HG03457 (cell line): ENCODE data around the gene ACACA.
"Not testable (repeated sequence)": the region's sequence is repeated elsewhere in the genome, so short reads cannot be mapped to it uniquely, and the experiment has no call there.

Experiments used
- ATAC-seq: cut with Tn5 transposase; IDR thresholded peaks from one replicate; pipeline ENCODE4 v1.9.1; 2021; ENCODE audit warnings: moderate number of reproducible peaks; ENCODE audit not compliant: unreplicated experiment

The ACACA gene

DNA sequence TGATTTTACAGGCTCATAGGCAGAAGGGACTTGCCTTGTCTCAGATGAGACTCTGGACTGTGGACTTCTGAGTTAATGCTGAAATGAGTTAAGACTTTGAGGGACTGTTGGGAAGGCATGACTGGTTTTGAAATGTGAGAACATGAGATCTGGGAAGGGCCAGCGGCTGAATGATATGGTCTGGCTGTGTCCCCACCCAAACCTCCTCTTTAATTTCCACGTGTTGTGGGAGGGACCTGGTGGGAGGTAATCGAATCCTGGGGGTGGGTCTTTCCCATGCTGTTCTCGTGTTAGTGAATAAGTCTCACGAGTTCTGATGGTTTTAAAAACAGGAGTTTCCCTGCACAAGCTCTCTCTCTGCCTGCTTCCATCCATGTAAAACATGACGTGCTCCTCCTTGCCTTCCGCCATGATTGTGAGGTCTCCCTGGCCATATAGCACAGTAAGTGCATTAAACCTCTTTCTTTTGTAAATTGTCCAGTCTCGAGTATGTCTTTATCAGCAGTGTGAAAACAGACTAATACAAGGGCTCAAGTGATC, 59.7 kb downstream of the ACACA start:
- ATAC-seq: not testable (repeated sequence)

DNA sequence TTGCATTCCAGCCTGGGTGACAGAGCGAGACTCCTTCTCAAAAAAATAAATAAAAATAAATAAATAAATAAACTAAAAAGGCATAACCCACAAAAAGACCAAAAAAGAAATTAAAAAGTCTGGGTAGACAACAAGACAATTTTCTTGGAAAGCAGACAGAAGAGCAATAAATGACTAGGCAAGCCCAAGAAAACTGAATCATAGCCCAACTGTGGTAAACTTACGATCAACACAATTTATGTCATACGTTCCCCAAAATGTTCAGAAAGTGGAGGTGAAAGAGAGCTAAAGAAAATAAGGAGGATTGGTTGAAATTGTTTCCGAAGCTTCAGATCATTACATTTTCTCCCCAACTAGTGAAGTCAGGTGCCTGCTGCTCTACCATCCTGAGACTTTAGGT, 62.1 kb downstream of the ACACA start:
- no peak for ATAC-seq

GRCh38 chr17:37342589-37342988, 64.0 kb downstream of the ACACA start:
- no peak for ATAC-seq

DNA sequence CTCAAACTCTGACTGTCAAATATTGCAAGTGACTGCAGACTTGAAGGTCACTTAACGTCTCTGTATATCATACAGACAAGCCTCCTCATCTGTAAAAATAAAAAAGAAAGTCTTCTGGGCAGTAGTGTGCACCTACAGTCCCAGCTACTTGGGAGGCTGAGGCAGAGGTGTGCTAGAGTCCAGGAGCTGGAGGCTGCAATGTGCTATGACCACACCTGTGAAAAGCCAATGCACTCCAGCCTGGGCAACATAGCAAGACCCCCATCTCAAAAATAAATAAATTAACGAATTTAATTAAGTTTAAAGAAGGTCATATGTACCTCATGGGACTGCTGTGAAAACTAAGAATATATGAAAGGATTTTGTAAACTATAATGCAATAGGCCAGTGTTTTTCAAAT, 65.8 kb downstream of the ACACA start:
- no peak for ATAC-seq

DNA sequence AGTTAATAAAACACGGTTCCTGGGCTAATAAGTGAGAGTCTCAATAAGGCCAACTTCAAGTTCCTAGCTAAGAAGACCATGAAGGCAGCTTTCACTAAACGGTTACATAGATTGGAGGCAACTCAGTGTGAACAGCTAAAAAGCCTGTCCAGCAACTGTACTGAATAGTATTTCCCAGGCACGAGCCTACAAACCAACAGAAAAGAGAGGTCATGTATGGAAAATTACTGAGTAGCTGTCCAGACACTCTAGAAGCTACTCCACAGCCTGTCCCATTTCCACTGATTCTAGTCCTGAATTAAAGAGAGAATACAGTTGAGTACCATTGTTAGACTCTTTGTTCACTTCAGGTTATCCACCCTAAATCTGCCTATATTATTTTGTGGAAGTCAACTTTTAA, 67.3 kb downstream of the ACACA start:
- no peak for ATAC-seq

DNA sequence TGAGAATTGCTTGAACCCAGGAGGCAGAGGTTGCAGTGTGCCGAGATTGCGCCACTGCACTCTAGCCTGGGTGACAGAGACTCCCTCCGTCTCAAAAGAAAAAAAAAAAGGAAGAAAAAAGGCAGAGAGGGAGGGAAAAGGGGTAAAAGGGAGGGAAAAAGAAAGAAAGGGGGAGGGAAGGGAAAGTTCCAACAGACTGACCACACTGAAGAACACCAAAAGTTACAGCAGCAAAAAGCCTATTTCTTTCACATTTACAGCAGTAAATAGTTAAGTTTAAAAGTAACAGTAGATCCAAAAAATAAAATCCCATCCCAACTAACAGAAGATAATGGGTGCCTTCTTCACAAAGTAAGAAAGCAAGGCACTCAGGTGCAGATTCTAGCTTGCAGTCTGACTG, 67.8 kb downstream of the ACACA start:
- no peak for ATAC-seq

DNA sequence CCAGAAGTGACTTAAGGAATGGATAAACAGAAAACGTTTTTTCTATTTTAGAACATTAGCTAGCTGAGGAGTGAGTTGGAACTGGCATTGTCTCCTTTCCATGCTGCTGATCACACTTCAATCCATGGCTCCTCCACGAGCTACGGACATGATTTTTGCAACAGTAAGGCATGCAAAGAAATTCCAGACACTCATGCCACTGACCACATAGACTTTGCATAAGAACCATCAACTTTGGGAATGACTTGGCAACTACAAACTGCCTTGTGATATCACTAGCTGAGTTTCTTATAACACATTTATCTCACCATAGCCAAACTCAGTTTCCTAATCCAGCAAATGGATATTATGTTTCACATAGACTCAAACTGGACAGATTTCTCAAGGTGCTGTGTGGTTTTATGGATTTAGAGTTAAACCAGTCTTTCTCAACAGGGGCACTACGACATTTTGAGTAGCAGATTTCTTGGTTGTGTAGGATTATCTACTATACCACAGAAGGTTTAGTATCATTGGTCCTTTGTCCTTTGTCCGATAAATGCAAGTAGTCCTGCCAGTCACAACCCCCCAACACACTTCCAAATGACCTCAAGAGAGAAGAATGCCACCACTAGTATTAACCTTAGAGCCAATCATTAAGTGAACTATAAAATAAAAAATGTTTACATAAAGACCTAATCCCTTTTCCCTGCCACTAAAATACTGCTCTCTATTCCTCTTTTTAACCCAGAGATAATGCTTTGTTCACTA, 79.1 kb downstream of the ACACA start:
- no peak for ATAC-seq

DNA sequence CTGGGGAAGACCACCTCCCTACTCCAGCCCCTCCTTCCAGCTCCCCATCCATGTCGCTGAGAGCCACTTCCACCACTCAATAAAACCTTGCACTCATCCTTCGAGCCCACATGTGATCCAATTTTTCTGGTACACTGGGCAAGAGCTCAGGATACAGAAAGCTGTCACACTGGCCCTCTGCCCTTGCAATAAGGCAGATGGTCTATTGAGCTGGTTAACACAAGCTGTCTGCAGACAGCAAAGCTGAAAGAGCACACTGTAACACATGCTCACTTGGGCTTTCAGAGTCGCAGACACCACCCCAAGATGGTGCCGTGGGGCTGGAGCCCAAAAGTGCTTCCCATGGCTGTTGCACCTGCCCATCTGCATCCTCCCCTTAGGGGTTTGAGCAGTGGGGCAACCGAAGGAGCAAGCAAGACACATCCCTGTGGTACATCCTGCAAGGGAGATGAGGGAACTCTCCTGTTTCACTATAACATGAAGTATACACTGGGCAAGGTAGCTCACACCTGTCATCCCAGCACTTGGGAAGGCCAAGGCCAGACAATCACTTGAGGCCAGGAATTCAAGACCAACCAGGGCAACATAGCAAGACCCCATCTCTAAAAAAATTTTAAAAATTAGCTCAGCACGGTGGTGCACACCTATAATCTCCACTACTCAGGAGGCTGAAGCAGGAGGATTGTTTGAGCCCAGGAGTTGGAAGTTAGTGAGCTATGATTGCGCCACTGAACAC, 83.6 kb downstream of the ACACA start:
- no peak for ATAC-seq

DNA sequence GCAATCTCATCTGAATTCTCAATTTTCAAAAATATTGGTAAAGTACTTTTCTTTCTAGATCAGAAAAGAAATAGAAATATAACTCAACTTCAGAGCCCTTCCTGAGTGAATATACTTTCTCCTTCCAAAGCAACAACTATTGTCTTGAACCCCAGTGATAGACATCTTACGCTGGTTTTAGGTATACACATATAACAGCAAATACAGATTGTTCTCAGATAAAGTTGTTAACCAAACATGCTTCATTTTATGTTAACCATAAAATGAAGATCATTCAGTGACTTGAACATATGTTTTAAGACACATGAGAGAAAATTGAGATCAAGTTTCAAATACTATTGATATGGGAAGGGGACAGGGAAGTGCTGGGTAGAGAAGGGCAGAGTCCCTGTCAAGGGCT, 84.5 kb downstream of the ACACA start:
- no peak for ATAC-seq

DNA sequence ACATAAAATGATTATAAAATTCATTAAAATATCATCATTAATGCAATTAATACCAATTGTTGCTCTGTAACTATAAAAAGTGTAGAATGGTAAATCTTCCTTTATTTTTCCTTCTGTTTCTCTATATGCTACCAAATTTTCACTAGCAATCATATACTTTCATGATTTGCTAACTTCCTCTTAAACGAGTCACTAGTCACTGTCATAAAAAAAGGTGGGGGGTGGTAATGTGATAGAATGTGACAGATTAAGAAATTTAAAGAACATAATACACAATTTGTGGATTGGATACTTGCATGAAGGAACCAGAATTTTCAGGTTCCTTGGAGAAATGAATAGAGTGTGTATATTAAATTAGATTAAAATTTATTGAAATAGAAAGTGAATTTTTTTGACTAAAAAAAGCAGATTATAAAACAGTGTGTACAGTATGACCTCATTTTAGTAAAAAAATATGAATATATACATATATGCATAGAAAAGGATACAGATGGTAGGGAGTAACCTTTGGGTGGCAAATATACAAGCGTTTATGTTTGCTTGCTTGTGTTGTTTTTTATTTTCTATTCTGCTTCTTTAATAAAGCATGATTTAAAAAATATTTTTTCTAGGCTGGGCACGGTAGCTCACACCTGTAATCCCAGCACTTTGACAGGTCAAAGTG, 87.6 kb downstream of the ACACA start:
- ATAC-seq: no peak

DNA sequence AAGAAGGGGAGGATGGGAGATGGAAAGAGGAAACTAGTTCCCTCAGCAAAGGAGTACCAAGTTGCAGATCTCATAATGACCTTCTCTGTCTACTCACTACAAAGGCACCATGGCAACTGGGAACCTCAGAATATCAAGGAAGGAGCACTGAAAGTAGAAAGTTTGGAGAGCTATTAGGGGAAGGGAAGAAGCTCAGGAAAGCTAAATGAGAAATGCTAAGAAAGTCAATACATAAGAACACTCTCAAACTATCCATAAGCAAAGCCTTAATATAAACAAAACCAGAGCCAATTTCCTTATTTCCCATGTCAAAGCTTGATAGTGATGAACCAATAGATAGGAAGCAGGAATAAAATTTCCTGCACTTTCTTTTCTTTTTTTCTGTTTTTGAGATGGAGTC, 88.8 kb downstream of the ACACA start:
- ATAC-seq: no peak

GRCh38 chr17:37315601-37316000, 91.0 kb downstream of the ACACA start:
- no peak for ATAC-seq

- ATAC-seq: no peak
Measured at GRCh38 chr17:37312137-37312923, 94.3 kb downstream of the ACACA start.

GRCh38 chr17:37310940-37311339, 95.7 kb downstream of the ACACA start:
- no peak for ATAC-seq

- ATAC-seq: no peak
Measured at GRCh38 chr17:37309051-37309450, 97.6 kb downstream of the ACACA start.

DNA sequence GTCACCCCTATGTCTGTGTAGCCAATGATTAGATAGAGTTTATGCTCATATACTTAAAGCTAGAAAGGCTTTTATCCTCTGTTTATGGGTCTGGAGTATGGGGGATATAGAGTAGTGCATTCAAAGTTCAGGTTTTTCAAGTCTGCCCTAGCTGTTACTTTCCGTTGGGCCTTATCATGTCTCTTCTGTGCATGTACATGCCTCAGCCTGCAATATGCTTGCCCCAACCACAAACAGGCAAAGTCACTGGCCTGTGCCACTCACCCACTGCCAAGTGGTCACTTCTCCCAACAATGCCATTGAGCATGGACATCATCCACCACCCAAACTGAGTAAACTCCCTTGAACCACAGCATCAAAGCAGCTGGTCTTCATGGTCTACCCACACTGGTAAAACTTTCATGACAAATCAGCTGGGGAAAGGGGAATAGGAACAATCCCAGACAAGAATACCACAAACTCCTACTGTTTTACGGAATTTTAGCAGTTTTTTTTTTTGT, 101.2 kb downstream of the ACACA start:
- no peak for ATAC-seq

DNA sequence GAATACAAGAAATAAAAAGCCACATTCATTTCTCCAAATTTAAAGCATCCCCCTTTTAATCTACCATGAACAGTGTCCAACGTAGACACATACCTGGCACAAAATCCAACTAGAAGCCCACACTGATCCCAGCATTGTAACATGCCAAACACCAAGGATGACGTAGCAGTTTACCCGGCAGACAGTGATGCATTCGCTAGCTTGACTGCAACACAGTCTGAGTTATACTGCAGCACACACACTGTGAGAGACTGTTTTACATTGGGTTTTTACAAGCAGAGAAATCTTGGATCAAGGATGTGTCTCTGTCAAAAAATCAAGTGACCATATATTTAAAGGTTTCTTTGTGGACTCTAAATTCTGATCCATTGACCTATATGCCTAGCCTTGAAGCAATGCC, 105.3 kb downstream of the ACACA start:
- ATAC-seq: no peak

- ATAC-seq: no peak
Measured at GRCh38 chr17:37300683-37301082, 106.0 kb downstream of the ACACA start.

GRCh38 chr17:37299257-37299980, 107.2 kb downstream of the ACACA start:
- no peak for ATAC-seq

GRCh38 chr17:37295888-37296287, 110.7 kb downstream of the ACACA start:
- ATAC-seq: no peak
